HS-5 (cell line): ENCODE results near the gene PARD3.
"Not testable (repeated sequence)": the region's sequence is repeated elsewhere in the genome, so short reads cannot be mapped to it uniquely, and the experiment has no call there.

Experiments used
- DNase-seq: peaks from one replicate; pipeline ENCODE4 v3.0.0-alpha.2; 2012; ENCODE audit warnings: low read depth

Gene PARD3

GRCh38 chr10:34741087-34741486 is 74.0 kb downstream of the PARD3 start:
- DNase-seq, result not testable (repeated sequence)

- DNase-seq, result no peak
Observed at GRCh38 chr10:34740321-34740720, 74.8 kb downstream of the PARD3 start.

DNA sequence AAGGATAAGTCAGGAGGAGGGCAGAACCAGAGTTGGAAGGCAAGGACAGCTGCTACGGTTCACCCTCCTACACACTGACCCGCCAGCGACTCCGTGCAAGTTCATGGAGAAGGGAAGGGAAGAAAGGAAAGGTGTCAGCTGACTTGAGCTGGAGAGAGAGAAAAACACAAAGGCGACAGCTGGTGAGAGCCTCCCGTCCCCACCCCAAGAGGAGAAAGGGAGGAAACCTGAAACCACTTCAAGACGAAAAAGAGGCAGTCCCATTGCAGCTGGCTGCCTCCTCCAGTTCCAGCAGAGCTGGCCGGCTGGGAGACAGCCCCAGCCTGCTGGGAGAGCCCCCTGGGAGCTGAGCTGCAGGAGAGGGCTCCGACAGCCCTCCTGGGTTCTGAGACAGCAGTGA is 75.2 kb downstream of the PARD3 start:
- DNase-seq, result no peak

DNA sequence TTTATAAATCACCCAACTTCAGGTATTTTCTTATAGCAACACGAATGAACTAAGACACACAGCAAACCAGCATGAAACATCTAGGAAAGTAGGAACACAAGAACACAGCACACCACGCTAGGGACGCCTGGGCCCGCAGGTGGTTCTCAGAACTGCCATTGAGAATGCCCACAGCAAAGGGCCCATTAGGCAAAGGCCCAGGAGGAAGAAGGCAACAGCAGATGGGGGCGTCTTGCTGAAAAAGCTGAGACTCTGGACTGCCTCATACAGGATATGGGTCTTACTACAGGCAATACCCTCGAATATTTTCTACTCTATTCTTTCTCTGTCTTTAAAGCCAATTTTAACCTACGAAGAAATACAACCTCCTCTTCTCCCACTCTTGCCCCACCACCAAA is 77.3 kb downstream of the PARD3 start:
- DNase-seq, result no peak

GRCh38 chr10:34736976-34737771 is 77.9 kb downstream of the PARD3 start:
- no peak for DNase-seq

GRCh38 chr10:34734918-34735317 is 80.2 kb downstream of the PARD3 start:
- DNase-seq, result no peak

- DNase-seq, result no peak
Observed at GRCh38 chr10:34732926-34733325, 82.2 kb downstream of the PARD3 start.

DNA sequence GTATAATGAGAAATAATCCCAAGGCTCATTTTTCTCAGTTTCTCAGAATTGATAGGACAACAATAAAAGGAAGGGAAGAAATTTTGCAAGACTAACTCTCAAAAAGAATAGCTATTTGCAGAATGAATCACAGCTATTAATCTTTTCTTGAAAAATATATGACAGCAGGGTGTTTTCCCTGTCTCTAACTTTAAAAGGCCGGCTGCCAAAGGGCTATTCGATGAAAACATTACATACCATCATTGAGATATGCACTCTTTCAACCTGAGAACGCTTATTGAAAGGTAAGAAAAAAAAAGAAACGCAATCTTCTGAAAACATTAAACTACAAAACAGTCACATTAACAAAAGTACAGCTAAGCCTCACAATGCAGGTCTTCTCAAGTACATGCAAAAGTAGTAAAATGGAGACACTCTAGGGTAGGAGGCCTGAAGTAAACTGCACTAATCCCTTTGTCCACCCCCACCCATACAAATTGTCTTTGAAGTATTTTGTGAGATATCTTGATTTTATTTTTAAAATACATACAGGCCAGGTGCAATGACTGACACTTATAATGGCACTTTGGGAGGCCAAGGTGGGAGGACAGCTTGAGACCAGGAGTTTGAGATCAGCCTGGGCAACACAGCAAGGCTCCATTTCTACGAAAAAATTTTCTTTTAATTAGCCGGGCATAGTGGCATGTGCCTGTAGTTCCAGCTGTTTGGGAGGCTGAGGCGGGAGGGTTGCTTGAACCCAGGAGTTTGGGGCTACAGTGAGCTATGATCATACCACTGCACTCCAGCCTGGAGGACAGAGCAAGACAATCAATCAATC is 83.0 kb downstream of the PARD3 start:
- DNase-seq, result no peak

GRCh38 chr10:34731213-34731612 is 83.9 kb downstream of the PARD3 start:
- DNase-seq, result no peak

DNA sequence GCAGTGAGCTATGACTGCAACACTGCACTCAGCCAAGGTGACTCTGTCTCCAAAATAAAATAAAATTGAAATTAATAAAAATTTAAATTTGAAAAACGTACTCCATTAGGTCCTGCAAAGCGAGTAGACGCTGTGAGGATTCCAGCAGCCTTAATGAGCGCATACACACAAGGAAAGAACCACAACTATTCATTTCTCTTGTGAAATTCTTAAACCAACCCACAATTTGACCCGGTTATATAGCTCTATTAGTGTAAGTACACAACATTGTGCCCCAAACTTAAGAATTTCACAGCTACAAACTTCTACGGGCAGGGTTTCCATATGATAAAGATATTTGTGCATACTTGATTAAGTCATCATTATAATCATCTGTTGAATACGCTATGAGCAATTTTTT is 84.4 kb downstream of the PARD3 start:
- no peak for DNase-seq

- DNase-seq, result no peak
Observed at GRCh38 chr10:34729619-34730018, 85.5 kb downstream of the PARD3 start.

- DNase-seq, result no peak
Observed at GRCh38 chr10:34728361-34728760, 86.7 kb downstream of the PARD3 start.

DNA sequence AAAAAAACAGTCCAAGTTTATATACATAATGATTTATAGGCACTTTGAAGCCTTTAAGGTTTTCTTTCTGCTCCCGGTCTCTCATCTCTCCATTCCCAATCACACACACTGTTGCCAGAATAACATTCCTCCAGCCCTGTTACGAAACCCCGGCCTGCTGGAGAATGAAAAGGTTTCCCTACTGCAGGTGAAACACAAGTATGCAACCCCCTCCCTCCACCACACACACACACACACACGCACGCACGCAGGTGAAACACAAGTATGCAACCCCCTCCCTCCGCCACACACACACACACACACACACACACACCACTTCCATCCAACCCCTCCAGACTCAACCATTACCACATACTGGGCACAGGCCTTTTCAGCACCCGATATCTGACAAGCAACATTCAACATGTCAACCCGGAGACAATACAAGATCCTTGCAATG is 87.5 kb downstream of the PARD3 start:
- no peak for DNase-seq

DNA sequence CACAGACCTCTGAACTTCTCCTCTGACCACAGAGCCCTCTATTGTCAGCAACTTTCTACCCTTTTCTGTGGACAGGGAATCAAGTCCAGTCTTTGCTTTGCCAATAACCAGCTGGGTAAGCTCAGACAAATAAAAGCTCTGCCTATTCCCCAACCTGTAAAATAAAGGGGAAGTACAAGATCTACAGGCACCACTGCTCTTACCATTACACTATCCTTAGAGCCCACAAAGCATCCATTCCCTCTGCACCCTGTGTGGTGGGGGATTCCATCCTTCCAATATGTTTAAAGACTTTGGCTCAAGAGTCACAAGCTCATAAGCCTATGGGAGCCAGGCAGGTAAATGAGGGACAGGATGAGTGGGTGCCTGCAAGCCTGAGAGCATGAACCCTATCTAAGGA is 88.2 kb downstream of the PARD3 start:
- no peak for DNase-seq

DNA sequence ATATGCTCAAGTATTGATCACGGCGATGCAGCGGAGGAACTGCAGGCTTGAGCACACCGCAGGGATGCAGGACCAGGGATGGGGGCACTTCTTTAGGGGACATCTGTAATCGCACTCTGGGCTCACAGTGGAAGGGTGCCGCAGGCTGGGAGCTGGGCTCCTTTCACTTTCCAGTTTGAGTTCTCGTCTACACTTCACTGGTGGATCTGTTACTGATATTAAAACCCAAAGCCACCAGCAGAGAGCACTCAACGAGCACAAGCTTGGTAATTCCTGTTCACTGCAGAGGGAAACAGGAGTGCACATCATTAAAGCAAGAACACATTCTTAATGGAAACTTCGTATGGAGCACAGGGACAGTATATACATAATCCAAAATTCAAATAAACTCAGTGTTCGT is 91.3 kb downstream of the PARD3 start:
- no peak for DNase-seq

DNA sequence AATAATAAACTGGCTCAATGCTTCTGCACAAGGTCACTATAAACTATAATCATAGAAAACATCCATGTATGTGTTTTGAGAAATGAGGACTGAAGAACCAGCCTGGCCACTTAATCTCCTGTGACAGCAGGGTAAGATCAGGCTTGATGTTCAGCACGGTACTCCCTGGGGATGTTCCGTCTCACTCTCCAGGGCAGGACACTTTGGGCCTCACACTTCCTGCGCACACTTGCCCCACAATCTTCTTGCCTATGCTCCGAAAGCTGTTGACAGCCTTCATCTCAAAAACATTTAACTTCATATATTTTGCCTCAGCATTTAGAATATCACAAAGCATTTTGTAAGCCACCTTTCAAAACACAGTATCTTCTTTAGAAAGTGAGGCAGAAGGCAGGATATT is 92.7 kb downstream of the PARD3 start:
- DNase-seq, result no peak

GRCh38 chr10:34721208-34721840 is 93.8 kb downstream of the PARD3 start:
- DNase-seq, result no peak

DNA sequence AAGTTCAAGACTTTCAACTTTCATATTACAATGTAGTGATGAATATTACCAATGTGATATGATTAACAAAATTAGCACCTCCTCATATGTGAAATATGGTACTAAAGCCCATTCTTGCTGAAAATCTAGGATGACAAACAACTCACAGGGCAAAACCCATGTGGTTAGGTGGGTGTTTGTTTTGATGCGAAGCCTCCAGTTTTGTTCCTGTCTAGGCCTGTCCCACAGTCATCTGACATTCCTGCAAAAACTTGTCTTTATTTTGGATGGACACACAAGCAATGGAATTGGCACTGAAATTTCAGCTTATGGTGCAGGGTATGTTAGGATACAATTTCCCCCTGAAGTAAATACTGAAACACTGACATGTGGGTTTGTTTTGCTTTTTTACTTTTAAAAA is 95.3 kb downstream of the PARD3 start:
- no peak for DNase-seq

- no peak for DNase-seq
Observed at GRCh38 chr10:34719328-34719727, 95.8 kb downstream of the PARD3 start.

DNA sequence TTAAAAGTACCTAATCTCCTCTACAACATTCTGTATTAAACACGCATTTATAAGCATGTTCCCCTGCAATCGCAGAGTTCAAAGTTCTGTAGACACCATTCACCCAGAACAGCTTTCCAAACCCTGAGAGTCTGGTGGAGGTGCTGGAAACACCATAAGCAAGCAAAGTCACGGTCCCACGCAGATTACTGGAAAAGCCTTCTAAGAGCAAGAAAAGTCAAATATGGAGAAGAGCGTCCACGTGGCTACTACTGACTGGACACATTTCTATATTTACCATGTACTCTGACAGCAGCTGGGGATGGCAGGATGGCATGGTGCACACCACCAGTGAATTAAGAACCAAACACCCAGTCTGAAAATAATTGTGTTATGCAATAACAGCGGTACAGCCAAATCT is 97.7 kb downstream of the PARD3 start:
- no peak for DNase-seq

- no peak for DNase-seq
Observed at GRCh38 chr10:34716958-34717357, 98.1 kb downstream of the PARD3 start.

GRCh38 chr10:34716234-34716633 is 98.9 kb downstream of the PARD3 start:
- no peak for DNase-seq
